Loucy (cell line): Measurements from ENCODE around the gene PCGF2.

Experiments
- EZH2phosphoT487 ChIP-seq: fragments of 200-600 bp; IDR thresholded peaks from 2 replicates; pipeline ENCODE4 v1.6.1; 2018; ENCODE audit warnings: antibody characterized with exemption, mild to moderate bottlenecking, moderate library complexity, borderline replicate concordance
- TF ChIP-seq, protein P1 (sequence below): fragments of 200-600 bp; sonication (generic); conservative IDR thresholded peaks from 2 replicates; pipeline ENCODE4 v1.5.1; 2014; ENCODE audit warnings: mild to moderate bottlenecking, antibody characterized with exemption, low read length

DNA sequence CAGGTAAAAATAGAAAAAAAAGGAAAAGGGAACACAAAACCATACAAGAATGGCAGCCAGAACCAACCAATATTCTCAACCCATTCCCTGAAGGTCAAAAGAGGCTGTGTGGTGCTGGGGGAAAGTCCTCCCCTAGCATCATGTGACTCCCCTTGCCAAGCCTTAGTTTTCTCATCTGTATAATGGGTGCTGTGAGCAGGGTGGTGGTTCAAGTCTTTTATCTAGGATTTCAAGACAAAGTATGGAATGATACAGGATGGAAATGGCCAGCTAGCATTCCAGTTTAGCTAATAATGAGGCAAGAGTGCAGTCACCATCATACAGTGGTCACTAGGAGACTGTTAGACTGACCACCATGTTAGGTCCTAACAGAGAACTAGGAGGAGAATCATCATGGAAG, 25.1 kb upstream of the PCGF2 start:
- TF ChIP-seq, protein P1, sequence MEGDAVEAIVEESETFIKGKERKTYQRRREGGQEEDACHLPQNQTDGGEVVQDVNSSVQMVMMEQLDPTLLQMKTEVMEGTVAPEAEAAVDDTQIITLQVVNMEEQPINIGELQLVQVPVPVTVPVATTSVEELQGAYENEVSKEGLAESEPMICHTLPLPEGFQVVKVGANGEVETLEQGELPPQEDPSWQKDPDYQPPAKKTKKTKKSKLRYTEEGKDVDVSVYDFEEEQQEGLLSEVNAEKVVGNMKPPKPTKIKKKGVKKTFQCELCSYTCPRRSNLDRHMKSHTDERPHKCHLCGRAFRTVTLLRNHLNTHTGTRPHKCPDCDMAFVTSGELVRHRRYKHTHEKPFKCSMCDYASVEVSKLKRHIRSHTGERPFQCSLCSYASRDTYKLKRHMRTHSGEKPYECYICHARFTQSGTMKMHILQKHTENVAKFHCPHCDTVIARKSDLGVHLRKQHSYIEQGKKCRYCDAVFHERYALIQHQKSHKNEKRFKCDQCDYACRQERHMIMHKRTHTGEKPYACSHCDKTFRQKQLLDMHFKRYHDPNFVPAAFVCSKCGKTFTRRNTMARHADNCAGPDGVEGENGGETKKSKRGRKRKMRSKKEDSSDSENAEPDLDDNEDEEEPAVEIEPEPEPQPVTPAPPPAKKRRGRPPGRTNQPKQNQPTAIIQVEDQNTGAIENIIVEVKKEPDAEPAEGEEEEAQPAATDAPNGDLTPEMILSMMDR = no peak
- TF ChIP-seq EZH2phosphoT487 = no peak
